Nephron progenitor cell (in vitro differentiated cells): Measurements from ENCODE around the gene HSPB7.

Source experiments
- DNase-seq: peaks from one replicate; pipeline ENCODE4 v3.0.0; 2021
- H3K27ac Mint-ChIP-seq: 2 replicates; pipeline ENCODE4 v1.8.0; 2021; ENCODE audit warnings: mild to moderate bottlenecking, moderate library complexity, mixed read lengths
- H3K27me3 Mint-ChIP-seq: 2 replicates; pipeline ENCODE4 v1.8.0; 2021; ENCODE audit warnings: mild to moderate bottlenecking, low read depth, mixed read lengths; ENCODE audit not compliant: poor library complexity
- H3K36me3 Mint-ChIP-seq: 2 replicates; pipeline ENCODE4 v1.8.0; 2021; ENCODE audit warnings: low read depth, mixed read lengths
- H3K4me1 Mint-ChIP-seq: 2 replicates; pipeline ENCODE4 v1.8.0; 2021; ENCODE audit warnings: mixed read lengths
- H3K4me3 Mint-ChIP-seq: 2 replicates; pipeline ENCODE4 v1.8.0; 2021; ENCODE audit warnings: mild to moderate bottlenecking, moderate library complexity, mixed read lengths
- H3K9me3 Mint-ChIP-seq: 2 replicates; pipeline ENCODE4 v1.8.0; 2021; ENCODE audit warnings: mild to moderate bottlenecking, moderate library complexity, mixed read lengths
- CTCF ChIP-seq: fragments of 200-600 bp; sonication (generic); IDR thresholded peaks from 2 replicates; pipeline ENCODE4 v1.5.0; 2021; ENCODE audit warnings: antibody characterized with exemption

Gene HSPB7

DNA sequence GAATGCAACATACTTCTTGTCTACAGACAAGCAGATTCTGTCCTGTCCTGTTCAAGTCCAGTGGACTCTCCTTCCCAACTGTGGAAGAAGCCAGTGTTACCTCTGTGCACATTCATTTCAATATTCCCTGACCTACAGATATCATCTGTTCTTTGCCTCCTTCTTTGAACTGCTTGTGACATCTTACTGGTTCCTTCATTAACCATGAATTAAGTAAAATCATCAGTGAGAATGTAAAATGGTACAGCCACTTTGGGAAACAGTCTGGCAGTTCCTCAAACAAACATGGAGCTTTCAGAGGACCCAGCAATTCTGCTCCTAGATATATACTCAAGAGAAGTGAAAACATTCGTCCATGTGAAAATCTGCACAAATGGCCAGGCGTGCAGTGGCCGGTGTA lies 7.0 kb downstream of the HSPB7 start:
- Mint-ChIP-seq H3K9me3 (no peaks in the 10 kb centered on the region), H3K4me3 (no peak overlapping the region), H3K4me1 (peaks cover 32% of the 10 kb centered on the region), H3K27ac (no peak overlapping the region), H3K27me3 (peaks cover 21% of the 10 kb centered on the region), H3K36me3 (no peaks in the 10 kb centered on the region)
- TF ChIP-seq CTCF: no peak
- DNase-seq: no peak

DNA sequence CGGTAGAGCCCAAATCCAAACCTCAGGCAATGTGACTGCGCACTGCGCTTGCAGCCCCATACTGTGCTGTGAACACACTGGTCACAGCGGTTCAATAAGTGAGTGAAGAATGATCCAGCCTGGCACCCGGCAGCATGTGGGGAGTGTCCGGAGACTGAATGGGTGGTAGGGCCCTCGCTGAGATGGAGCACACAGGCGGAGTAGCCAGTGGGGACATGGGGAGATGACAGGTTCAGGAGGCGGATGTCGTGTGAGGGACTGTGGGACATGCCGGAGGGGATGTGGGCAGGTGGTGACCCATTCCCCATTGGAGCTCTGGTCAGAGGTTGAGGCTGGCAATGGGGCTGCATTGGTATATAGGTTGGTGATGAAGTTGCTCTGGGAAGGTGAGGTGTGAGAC lies 8.2 kb downstream of the HSPB7 start:
- Mint-ChIP-seq H3K27ac (no peak overlapping the region), H3K27me3 (peaks cover 17% of the 10 kb centered on the region), H3K36me3 (no peaks in the 10 kb centered on the region), H3K9me3 (no peaks in the 10 kb centered on the region), H3K4me3 (no peak overlapping the region), H3K4me1 (peaks cover 21% of the 10 kb centered on the region)
- no peak for TF ChIP-seq CTCF
- DNase-seq: no peak

- peak; percentile 97 for TF ChIP-seq CTCF
- peak; percentile 94 for DNase-seq
- Mint-ChIP-seq H3K27ac (no peak overlapping the region), H3K4me3 (no peak overlapping the region), H3K27me3 (peaks cover 17% of the 10 kb centered on the region), H3K9me3 (no peaks in the 10 kb centered on the region), H3K4me1 (peaks cover 16% of the 10 kb centered on the region), H3K36me3 (no peaks in the 10 kb centered on the region)
These were observed 8.8 kb downstream of the HSPB7 start for GRCh38 chr1:16009030-16009460.

GRCh38 chr1:16007671-16008341 lies 10.0 kb downstream of the HSPB7 start:
- H3K4me3 Mint-ChIP-seq: no peak overlapping the region
- peaks cover 14% of the 10 kb centered on the region for H3K27me3 Mint-ChIP-seq
- no peaks in the 10 kb centered on the region for H3K9me3 Mint-ChIP-seq
- no peak for TF ChIP-seq CTCF
- H3K36me3 Mint-ChIP-seq: no peaks in the 10 kb centered on the region
- no peak for DNase-seq
- H3K4me1 Mint-ChIP-seq: peaks cover 11% of the 10 kb centered on the region
- no peak overlapping the region for H3K27ac Mint-ChIP-seq

GRCh38 chr1:16006552-16007485 lies 11.0 kb downstream of the HSPB7 start:
- Mint-ChIP-seq H3K27ac (no peak overlapping the region), H3K4me3 (no peak overlapping the region), H3K36me3 (no peaks in the 10 kb centered on the region), H3K9me3 (no peaks in the 10 kb centered on the region), H3K27me3 (peaks cover 9% of the 10 kb centered on the region), H3K4me1 (peaks cover 11% of the 10 kb centered on the region)
- DNase-seq: no peak
- no peak for TF ChIP-seq CTCF
